Mononuclear cell (primary cell): ENCODE measurements around the gene PTPRG. TPM values are rescaled to one million over a fixed set of nuclear protein-coding genes. Genes with fewer than 3 reads are reported as not detected.
"Not testable (repeated sequence)": the region's sequence is repeated elsewhere in the genome, so short reads cannot be mapped to it uniquely, and the experiment has no call there.

Experiments used
- H3K27me3 ChIP-seq: 2 replicates; pipeline ENCODE4 v1.6.0; 2011; ENCODE audit warnings: low read length, control low read depth; ENCODE audit not compliant: insufficient read depth
- H3K4me1 ChIP-seq: 2 replicates; pipeline ENCODE4 v1.5.1; 2011; ENCODE audit warnings: mild to moderate bottlenecking, low read length, control low read depth; ENCODE audit not compliant: insufficient read depth
- H3K4me3 ChIP-seq: 2 replicates; pipeline ENCODE4 v1.5.1; 2011; ENCODE audit warnings: mild to moderate bottlenecking, low read length, moderate library complexity
- H3K9me3 ChIP-seq: 2 replicates; pipeline ENCODE4 v1.5.1; 2011; ENCODE audit warnings: low read depth, mild to moderate bottlenecking, control low read depth, low read length
- total RNA-seq: library from RNA; depleted of rRNA; stranded (reverse); fragments of >200 nt; gene quantifications from one replicate; pipeline ENCODE4 v1.2.3, GENCODE V29; 2012

The PTPRG gene
- total RNA-seq, 1 donor: 0.42 TPM

DNA sequence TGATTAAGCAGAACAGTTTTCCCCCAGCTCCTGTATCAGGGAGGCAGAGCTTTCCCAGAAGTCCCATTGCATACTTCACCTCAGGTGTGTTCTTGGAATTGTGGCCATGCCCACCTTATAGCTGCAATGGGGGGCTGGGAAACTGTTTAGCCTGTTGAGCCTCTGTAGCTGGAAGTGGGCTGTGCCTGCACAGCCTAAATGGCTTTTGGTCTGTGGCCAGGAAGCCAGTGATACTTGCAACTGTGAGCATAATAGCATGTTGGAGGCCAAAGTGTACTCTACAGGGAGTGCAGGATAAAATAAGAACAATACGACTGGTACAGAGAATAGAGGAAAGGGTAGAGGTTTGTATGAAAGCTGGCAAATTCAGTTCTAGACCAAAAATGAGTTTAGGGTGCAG lies 248.5 kb downstream of the PTPRG start:
- Histone ChIP-seq H3K27me3 (no peaks in the 10 kb centered on the region), H3K4me3 (no peak overlapping the region), H3K4me1 (no peaks in the 10 kb centered on the region), H3K9me3 (no peaks in the 10 kb centered on the region)

DNA sequence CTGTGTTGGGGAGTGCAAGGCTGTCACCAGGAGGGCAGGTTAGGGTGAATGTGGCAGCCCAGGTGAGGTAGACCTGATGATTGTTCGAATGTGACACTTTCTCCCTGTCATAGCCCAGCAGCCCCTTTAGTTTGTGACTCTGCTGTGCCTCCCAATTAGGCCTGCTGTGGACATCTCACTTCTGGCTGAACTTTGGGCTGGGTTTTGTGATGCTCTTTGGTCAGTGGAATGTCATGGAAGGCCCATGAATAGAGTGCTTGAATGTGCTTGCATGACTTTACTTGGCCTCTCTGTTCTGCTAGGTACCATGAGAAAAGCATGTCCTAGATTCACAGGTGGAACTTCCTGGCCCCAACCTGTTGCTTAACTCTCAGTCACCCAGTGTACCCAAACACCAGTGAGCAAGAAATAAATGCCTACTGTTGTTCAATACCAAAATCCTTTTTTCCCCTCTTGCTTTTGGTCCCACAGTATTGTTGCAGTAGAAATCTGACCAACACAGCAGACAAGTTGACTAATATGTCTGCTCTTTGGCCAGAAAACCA lies 249.7 kb downstream of the PTPRG start:
- H3K4me1 ChIP-seq: no peaks in the 10 kb centered on the region
- no peak overlapping the region for H3K4me3 ChIP-seq
- no peaks in the 10 kb centered on the region for H3K27me3 ChIP-seq
- no peaks in the 10 kb centered on the region for H3K9me3 ChIP-seq

DNA sequence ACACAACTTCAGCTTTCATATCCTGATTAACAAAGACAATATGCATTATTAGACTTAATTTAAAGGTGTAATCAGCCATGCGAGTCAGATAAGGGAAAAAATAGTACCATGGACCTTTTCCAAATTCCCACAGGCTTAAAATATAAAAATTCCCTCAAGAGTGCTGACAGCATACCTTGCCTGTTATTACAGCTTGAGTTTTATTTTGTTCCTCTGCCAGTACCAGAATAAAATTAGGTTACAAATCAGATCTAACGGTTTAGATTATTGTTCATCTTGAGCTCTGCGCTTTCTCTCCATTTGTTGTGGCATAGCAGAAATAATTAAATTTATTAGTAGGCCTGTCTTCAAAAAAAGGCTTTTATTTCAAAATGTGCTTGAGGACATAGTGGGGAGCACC lies 250.3 kb downstream of the PTPRG start:
- H3K4me1 ChIP-seq: no peaks in the 10 kb centered on the region

DNA sequence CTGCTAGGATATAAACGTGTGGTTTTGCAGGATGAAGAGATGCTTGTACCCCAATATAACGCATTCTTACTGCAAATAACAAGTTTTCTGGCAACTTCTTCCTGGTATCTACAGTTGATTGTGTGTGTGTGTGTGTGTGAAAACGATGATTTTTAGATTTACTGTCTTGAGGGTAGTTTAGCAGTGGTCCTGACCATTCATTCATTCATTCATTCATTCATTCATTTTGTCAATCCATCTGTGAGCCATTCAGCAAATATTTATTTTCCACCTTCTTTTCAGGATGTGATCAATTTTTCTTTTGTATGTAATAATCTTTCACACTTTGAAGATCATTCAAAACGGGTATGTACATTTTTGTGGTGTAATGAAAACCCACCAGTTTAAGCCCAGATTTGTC lies 250.7 kb downstream of the PTPRG start:
- Histone ChIP-seq H3K4me3 (no peak overlapping the region), H3K27me3 (no peaks in the 10 kb centered on the region), H3K9me3 (no peaks in the 10 kb centered on the region), H3K4me1 (no peaks in the 10 kb centered on the region)

More for the DNA sequence above, 250.3 kb downstream of the PTPRG start:
- H3K9me3 ChIP-seq: no peaks in the 10 kb centered on the region
- H3K4me3 ChIP-seq: no peak overlapping the region
- H3K27me3 ChIP-seq: no peaks in the 10 kb centered on the region

DNA sequence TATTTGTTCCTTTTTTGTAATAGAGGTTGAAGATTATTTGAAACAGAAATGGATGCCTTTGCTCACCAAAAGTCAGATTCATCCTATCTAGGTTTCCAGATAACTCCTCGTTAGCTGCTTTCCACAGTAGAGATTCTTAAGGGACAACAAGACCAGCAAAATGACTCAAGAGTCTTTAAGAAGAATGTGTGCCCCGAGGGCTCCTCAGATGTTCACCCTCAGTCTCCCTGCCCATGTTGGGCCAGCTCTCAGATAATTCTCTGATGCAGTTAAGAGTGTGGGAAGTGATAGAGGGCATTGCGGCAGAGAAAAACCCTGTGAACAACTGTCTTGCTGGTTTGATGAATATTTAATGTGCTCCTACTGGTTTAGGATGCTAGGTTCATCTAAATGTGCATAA lies 251.1 kb downstream of the PTPRG start:
- Histone ChIP-seq H3K9me3 (no peaks in the 10 kb centered on the region), H3K4me1 (no peaks in the 10 kb centered on the region), H3K27me3 (no peaks in the 10 kb centered on the region), H3K4me3 (no peak overlapping the region)

DNA sequence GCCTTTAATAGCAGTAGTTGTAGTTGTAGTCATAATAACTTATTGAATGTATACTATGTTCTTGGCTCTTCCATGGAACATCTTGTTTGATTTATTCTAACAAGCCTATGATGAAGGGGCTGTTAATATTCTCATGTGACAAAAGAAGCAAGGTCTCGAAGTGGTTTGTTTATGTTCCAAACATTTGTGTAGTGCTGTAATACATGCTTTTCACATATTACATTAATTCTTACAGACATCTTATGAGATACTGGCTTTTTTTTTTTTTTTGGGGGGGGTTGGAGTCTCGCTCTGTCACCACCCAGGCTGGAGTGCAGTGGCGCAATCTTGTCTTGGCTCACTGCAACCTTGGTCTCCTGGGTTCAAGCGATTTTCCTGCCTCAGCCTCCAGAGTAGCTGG lies 252.3 kb downstream of the PTPRG start:
- H3K9me3 ChIP-seq: no peaks in the 10 kb centered on the region
- H3K4me3 ChIP-seq: no peak overlapping the region
- H3K4me1 ChIP-seq: no peaks in the 10 kb centered on the region
- no peaks in the 10 kb centered on the region for H3K27me3 ChIP-seq

DNA sequence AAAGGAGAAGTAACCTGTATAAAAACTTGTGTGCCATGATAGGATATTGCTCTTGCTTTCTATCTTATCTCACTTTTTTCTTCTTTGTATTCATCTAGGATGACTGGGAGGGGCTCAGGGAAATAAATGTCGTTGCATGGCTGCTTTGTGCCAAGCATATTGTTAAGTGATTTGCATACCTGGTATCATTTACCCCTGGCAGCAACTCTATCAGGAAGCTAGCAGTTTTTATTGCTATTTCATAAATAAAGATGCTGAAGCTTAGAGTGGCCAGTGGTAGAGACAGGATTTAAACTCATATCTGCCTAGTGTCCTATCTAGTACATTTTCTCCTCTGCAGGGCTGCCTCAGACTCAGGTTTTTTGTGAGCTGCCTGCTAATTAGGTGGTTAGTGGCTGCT lies 253.3 kb downstream of the PTPRG start:
- no peaks in the 10 kb centered on the region for H3K4me1 ChIP-seq
- no peaks in the 10 kb centered on the region for H3K9me3 ChIP-seq
- no peaks in the 10 kb centered on the region for H3K27me3 ChIP-seq
- no peak overlapping the region for H3K4me3 ChIP-seq

DNA sequence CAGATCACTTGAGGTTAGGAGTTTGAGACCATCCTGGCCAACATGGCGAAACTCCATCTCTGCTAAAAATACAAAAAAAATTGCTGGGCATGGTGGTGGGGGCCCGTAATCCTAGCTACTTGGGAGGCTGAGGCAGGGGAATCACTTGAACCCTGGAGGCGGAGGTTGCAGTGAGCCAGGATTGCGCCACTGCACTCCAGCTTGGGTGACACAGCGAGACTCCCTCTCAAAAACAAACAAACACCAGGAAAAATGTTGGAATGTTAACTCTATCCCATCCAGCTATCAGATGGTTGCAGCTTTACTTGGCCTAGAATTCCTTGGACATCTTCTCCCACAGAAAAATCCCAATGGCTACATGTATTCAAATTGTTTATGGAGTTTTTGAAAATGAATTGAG lies 254.9 kb downstream of the PTPRG start:
- H3K27me3 ChIP-seq, H3K4me1 ChIP-seq, H3K9me3 ChIP-seq, H3K4me3 ChIP-seq: not testable (repeated sequence)

DNA sequence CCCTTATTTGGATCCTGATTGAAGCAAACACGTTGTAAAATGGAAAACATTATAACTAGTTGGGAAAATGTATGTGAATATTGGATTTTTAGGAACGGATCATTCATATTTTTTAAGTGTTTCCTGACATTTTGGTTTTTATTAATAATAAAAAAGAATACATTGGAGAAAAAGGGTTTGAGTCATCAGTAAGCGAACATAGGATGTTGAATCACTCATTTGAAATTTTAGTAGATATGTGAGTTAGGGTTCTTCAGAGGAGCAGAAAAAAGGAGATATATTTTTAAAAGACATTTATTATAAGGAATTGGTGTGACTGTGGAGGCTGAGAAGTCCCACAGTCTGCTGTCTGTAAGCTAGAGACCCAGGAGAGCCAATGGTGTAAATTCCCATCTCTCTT lies 258.5 kb downstream of the PTPRG start:
- no peaks in the 10 kb centered on the region for H3K9me3 ChIP-seq
- no peak overlapping the region for H3K4me3 ChIP-seq
- H3K27me3 ChIP-seq: no peaks in the 10 kb centered on the region
- H3K4me1 ChIP-seq: no peaks in the 10 kb centered on the region

DNA sequence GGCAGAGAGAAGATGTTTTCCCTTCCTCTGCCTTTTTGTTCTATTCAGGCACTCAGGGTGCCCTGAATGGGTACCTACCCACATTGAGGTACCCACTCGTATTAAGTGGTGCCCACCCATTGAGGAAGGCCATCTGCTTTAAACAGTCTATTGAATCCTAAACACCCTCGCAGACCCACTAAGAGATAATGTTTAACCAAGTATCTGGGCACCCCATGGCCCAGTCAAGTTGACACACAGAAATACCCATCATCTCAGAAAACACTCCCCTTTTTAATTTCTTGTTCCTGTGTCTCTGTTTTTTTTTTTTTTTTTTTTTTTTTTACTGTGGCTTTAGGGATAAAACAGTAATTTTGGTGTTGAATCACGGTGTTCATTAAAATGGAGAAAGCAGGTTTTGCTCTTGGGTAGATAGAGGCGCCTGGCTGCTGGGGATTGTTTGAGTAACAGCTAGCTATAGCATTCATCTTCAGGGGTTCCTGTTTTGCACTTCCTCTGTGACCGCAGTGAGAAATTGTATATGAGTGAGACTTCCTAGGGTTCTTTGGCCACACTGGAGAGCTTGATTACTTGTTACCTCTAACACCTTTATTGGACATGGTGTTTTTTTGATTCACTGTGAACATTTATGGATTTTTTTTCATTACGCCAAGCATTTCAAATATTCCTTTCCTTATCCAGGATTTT lies 259.1 kb downstream of the PTPRG start:
- no peaks in the 10 kb centered on the region for H3K4me1 ChIP-seq
- no peaks in the 10 kb centered on the region for H3K9me3 ChIP-seq
- H3K4me3 ChIP-seq: no peak overlapping the region
- H3K27me3 ChIP-seq: no peaks in the 10 kb centered on the region

DNA sequence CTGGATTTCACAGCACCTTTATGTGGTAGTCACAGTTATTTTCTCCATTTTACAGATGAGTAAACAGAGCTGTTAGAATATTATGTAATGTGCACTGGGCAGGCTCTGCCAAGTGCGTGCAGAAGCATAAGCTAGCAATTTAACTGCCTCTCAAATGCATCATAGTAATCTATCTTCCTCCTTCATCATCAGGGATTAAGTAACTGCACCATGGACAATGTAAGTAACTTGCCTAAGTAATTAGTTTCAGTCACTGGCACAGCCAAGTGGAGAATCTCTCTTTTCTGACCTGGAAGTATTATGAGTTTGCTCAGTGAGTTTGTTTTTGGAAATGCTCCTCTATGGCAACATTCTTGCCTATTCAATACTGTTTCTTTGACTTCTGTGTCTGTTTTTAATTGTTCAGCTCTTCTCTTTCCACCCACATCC lies 260.5 kb downstream of the PTPRG start:
- Histone ChIP-seq H3K4me1 (no peaks in the 10 kb centered on the region), H3K4me3 (no peak overlapping the region), H3K9me3 (no peaks in the 10 kb centered on the region), H3K27me3 (no peaks in the 10 kb centered on the region)

DNA sequence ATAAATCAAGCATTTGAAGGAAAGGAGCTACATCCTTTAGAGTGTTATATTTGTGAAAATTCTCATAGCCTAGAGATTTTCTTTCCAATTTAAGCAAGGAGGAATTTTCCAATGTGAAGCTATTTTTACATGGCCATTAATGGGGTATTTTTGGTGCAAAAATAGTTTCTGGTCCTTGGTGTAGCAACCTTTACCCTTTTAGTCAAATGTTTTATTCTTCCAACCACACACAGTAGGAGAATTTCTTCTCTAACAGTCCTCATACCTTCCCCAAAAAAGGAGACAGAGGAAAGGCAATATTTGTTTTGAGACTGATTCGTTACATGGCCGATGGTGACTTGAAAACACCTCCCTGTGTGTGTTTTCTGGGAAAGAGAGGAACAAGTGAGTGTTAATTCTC lies 261.2 kb downstream of the PTPRG start:
- Histone ChIP-seq H3K9me3 (no peaks in the 10 kb centered on the region), H3K4me1 (no peaks in the 10 kb centered on the region), H3K4me3 (no peak overlapping the region), H3K27me3 (no peaks in the 10 kb centered on the region)

DNA sequence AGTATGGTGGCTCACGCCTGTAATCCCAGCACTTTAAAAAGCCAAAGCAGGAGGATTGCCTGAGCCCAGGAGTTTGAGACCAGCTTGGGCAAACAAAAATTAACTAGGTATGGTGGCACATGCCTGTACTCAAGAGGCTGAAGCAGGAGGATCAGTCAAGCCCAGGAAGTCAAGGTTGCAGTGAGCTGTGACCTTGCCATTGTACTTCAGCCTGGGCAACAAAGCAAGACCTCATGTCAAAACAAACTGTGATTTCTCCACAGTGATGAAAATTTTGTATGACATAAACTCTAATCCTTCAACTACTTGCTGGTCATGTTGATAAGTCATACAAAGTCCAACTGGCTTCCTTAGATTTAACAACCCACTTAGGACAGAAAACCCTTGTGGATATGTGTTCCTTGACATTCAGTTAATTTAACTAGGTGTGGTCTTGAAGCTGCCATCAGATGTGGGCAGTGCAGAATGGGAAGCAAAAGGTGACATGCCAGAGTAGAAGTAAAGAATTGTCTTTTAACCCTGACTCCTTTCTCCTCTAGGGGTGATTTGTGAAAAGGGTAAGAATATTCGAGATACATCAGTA lies 263.3 kb downstream of the PTPRG start:
- no peaks in the 10 kb centered on the region for H3K27me3 ChIP-seq
- no peak overlapping the region for H3K4me3 ChIP-seq
- no peaks in the 10 kb centered on the region for H3K4me1 ChIP-seq
- H3K9me3 ChIP-seq: no peaks in the 10 kb centered on the region

DNA sequence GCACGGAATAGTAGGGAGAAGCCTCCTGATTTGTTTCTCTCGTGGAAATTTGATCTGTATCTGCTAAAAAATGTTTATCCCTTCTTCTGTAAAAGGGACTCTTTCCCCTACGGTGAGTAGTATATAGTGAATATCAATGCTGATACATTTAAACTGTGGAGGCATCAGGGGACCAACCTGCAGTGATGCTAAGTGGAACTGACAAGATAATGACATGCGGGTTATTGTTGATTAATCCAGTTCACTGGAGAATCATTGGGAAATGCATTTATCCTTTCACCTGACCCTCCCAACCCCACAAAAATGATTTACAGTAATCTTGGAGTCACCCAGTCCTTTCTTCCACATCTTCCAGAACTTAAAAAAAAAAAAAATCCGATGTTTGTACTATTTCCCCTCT lies 264.8 kb downstream of the PTPRG start:
- Histone ChIP-seq H3K9me3 (no peaks in the 10 kb centered on the region), H3K27me3 (no peaks in the 10 kb centered on the region), H3K4me3 (no peak overlapping the region), H3K4me1 (no peaks in the 10 kb centered on the region)

DNA sequence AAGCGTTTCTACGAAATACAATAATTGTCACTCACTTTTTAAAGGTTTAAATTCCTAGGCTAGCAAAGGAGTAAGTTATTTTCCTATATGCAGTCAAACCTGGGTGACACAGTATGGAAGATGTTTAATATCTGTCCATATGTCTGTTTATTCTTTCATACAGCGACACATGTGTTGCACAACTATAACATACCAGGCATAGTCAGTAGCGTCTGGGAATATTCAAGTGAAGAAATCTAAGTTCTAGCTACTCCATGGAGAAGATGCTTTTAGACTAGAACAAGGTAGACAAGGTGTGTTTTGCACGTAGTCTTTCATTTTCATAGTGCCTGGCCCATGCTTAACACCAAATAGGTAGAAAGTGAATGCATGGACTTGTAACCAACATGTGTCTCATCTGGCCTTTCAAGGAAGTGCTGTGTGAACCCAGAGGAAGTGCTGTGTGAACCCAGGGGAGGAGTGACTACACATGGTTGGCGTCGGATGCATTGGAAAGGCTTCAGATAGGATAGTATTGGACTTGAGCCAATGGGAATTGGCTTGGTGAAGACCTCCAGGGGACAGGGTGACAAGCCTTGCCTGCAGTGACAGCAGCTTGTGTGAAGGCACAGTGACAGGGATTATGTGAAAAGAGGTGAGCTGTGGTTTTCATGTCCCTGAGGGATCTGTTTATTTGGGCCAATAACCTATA lies 267.0 kb downstream of the PTPRG start:
- H3K4me3 ChIP-seq: no peak overlapping the region
- no peaks in the 10 kb centered on the region for H3K4me1 ChIP-seq
- no peaks in the 10 kb centered on the region for H3K27me3 ChIP-seq

More for the DNA sequence above, 267.0 kb downstream of the PTPRG start:
- no peaks in the 10 kb centered on the region for H3K9me3 ChIP-seq
